Measurements from ENCODE around the gene CRIP1. TPM values are rescaled to one million over a fixed set of nuclear protein-coding genes. Genes with fewer than 3 reads are reported as not detected.

Gene CRIP1
- total RNA-seq, 1 donor from 2014 or later = 106 TPM

DNA sequence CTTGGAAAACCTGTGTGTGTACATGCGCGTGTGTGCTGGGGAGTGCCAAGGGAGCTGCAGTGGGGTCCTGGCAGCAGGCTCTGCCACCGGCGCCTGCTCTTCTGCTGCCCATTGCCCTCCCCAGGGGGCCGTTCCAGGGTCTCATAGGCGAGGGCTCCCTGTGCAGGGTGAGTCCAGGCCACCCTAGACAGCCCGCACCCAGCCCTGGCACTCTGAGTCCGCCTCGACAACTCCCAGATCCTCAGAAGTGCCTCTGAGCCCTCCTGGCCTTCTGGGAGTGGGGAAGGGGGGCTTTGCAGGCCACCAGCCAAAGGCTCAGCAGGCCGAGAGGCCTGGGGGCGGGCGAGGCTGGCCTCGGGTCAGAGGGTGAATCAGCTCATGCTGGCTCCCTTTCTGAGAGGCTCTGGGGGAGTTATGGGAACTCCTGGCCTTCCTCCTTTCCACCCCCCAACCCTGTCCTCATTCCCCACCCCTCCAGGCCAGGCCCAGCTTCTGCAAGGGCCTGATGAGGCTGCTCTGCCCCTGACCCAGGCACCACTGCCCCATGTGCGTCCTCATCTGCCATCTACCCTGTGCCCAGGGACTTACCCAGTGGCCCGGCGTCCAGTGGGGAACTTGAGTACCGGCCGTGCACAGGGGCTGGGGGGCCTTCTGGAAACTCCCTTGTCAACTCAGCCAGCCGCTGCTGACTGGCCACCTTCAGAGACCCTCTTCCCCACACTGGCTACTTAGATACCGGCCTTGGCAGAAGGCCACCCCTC lies 2.3 kb downstream of the CRIP1 start:
- Histone ChIP-seq H3K27ac (peak overlapping the region; percentile 89 to 99), H3K9me3 (no peaks in the 10 kb centered on the region), H3K36me3 (no peaks in the 10 kb centered on the region), H3K4me1 (peaks cover 22 to 50% of the 10 kb centered on the region in 2 donors), H3K4me3 (peak overlapping the region; percentile 64 to 67), H3K27me3 (no peaks in the 10 kb centered on the region)
- TF ChIP-seq, protein P1, sequence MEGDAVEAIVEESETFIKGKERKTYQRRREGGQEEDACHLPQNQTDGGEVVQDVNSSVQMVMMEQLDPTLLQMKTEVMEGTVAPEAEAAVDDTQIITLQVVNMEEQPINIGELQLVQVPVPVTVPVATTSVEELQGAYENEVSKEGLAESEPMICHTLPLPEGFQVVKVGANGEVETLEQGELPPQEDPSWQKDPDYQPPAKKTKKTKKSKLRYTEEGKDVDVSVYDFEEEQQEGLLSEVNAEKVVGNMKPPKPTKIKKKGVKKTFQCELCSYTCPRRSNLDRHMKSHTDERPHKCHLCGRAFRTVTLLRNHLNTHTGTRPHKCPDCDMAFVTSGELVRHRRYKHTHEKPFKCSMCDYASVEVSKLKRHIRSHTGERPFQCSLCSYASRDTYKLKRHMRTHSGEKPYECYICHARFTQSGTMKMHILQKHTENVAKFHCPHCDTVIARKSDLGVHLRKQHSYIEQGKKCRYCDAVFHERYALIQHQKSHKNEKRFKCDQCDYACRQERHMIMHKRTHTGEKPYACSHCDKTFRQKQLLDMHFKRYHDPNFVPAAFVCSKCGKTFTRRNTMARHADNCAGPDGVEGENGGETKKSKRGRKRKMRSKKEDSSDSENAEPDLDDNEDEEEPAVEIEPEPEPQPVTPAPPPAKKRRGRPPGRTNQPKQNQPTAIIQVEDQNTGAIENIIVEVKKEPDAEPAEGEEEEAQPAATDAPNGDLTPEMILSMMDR (IDR thresholded peaks at IDR 0.05) = no peak
- intact Hi-C loops (cut with DNase I) = loop anchor here (10.0 kb wide), 3 partner anchors 464 to 804 kb away; partner anchors contain the start of genes CDCA4 and INF2
- DNase-seq (ENCODE audit: low spot score in 2 of 2) = no peak

DNA sequence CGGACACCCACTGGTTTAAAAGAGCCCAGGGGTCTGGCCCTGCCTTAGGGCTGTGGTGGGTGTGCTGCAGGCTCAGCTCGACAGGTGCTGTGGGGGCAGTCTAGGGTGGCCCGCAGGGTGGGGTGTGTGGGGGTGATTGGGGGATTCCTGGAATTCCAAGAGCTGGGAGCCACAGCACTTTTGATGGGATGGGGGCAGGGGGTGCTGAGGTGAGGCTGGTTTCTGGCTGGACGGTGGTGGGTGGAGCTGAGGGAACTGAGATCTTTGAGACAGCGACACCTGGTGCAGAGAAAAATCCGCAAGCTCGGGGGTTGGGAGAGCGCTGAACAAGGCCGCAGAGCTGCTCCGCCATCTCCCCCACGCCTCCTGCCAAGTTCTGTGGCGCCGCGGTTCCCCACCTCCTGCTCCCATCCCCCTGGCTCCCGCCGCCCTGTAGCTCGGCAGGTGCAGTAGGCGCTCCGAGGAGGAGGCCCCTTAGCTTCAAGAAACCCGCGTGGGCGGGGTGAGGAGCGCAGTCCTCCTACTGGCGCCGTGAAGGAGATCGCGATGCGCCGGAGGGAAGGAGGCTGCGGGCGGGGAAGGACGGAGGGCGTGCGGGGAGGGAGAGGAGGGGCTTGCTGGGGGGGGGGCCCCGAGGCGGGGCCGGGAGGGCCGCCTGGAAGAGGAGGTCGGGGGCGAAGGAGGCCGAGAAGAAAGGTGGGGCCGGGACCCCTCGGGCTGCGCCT lies 3.0 kb downstream of the CRIP1 start:
- Histone ChIP-seq H3K4me3 (peak overlapping the region; percentile 64 to 67), H3K36me3 (no peaks in the 10 kb centered on the region), H3K27me3 (no peaks in the 10 kb centered on the region), H3K9me3 (no peaks in the 10 kb centered on the region), H3K4me1 (peaks cover 19 to 44% of the 10 kb centered on the region in 2 donors), H3K27ac (peak overlapping the region; percentile 89 to 99)
- TF ChIP-seq, protein P1 (IDR thresholded peaks at IDR 0.05) = peak; percentile 61 to 87 (median 79)
- intact Hi-C loops (cut with DNase I) = loop anchor here (1.0 to 10.0 kb wide), 11 partner anchors 8 to 805 kb away; partner anchors contain the start of genes CDCA4, CRIP2, INF2 and MTA1
- DNase-seq (ENCODE audit: low spot score in 2 of 2) = peak in 1 of 2 donors; percentile 93

DNA sequence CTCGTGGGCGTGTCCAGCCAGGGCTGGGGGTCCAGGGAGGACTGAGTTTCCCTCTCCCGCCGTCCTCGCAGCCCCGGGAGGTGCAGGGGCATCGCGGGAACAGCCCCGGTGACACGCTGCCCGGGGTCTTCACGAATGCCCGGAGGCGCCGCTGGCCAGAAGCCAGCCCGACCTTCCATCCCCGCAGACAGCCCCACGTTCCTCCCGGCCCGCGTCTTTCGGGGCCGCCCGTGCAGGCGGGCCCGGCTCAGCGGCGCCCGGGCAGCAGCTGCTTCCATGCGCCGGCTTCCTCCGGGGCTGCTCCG lies 3.5 kb downstream of the CRIP1 start:
- Histone ChIP-seq H3K27me3 (no peaks in the 10 kb centered on the region), H3K4me1 (peaks cover 19 to 39% of the 10 kb centered on the region in 2 donors), H3K27ac (peak overlapping the region; percentile 89 to 99), H3K4me3 (peak overlapping the region; percentile 64 to 67), H3K36me3 (no peaks in the 10 kb centered on the region), H3K9me3 (no peaks in the 10 kb centered on the region)
- intact Hi-C loops (cut with DNase I) = loop anchor here (1.0 to 5.0 kb wide), 8 partner anchors 9 to 398 kb away; partner anchors contain the start of genes CRIP2, MTA1, TEX22 and TMEM121
- no peak for DNase-seq (ENCODE audit: low spot score in 2 of 2)
- TF ChIP-seq, protein P1 (IDR thresholded peaks at IDR 0.05) = no peak

GRCh38 chr14:105490572-105491365 lies 4.1 kb downstream of the CRIP1 start, which contains the start of gene TEDC1:
Gene TEDC1, plus strand, starts transcription at chr14:105491246. Its CDS starts 130 bp downstream, at chr14:105491376.
- no peaks in the 10 kb centered on the region for H3K9me3 ChIP-seq
- peak; percentile 100 for DNase-seq (ENCODE audit: low spot score in 2 of 2)
- no peaks in the 10 kb centered on the region for H3K36me3 ChIP-seq
- H3K27me3 ChIP-seq = no peaks in the 10 kb centered on the region
- peaks cover 19 to 37% of the 10 kb centered on the region in 2 donors for H3K4me1 ChIP-seq
- peak within 1 kb of the TSS; percentile 89 to 99 for H3K27ac ChIP-seq
- TF ChIP-seq, protein P1 (IDR thresholded peaks at IDR 0.05) = peak; percentile 46 to 99 (median 57)
- peak within 1 kb of the TSS; percentile 77 to 90 for H3K4me3 ChIP-seq
- intact Hi-C loops (cut with DNase I) = loop anchor here (1.0 to 5.0 kb wide), 9 partner anchors 9 to 398 kb away; partner anchors contain the start of genes BRF1, CRIP2, MTA1 and TEX22

Data from ascending aorta (tissue), 2 donors.